ENCODE data around the gene ANKRD34A. TPM values are rescaled to one million over a fixed set of nuclear protein-coding genes. Genes with fewer than 3 reads are reported as not detected.
A peak's percentile ranks its signal among the peaks of the same experiment; 100 is the strongest.

The ANKRD34A gene
- total and polyA plus RNA-seq, 2 of the 13 experiments (the other 11 are each of a cell fraction or from before 2014, with no cell fraction given) = 0.05 to 0.07 TPM

GRCh38 chr1:145927063-145927886 is 37.1 kb downstream of the ANKRD34A start, which contains the start of gene RBM8A (continued):
- TF ChIP-seq ZSCAN5A (CRISPR knock-in tag; IDR thresholded peaks at IDR 0.05; ENCODE audit: borderline replicate concordance) (0 out of 2 replicates have a peak, but pooled peaks have one; percentile 17), ZNF749 (CRISPR knock-in tag; IDR thresholded peaks at IDR 0.05; ENCODE audit: borderline replicate concordance) (no peak), ZNF672 (CRISPR knock-in tag; IDR thresholded peaks at IDR 0.05) (no peak), GPBP1L1 (CRISPR knock-in tag; IDR thresholded peaks at IDR 0.05) (no peak), KDM1A (CRISPR knock-in tag; IDR thresholded peaks at IDR 0.05) (no peak), MEIS1 (CRISPR knock-in tag; IDR thresholded peaks at IDR 0.05; ENCODE audit: borderline replicate concordance) (no peak), ZNF34 (CRISPR knock-in tag; IDR thresholded peaks at IDR 0.05; ENCODE audit: borderline replicate concordance) (no peak), ZFAT (CRISPR knock-in tag; conservative IDR thresholded peaks at IDR 0.05) (no peak), ETV6 (CRISPR knock-in tag; conservative IDR thresholded peaks at IDR 0.05) (no peak), MLX (CRISPR knock-in tag; IDR thresholded peaks at IDR 0.05) (no peak), ZNF773 (CRISPR knock-in tag; IDR thresholded peaks at IDR 0.05; ENCODE audit: borderline replicate concordance) (no peak), ZNF432 (CRISPR knock-in tag; IDR thresholded peaks at IDR 0.05; ENCODE audit: borderline replicate concordance) (no peak), ZSCAN30 (CRISPR knock-in tag; IDR thresholded peaks at IDR 0.05) (no peak), FOXJ3 (CRISPR knock-in tag; IDR thresholded peaks at IDR 0.05; ENCODE audit: borderline replicate concordance) (no peak), SMAD3 (CRISPR knock-in tag; IDR thresholded peaks at IDR 0.05) (peak; percentile 78), ZNF615 (CRISPR knock-in tag; IDR thresholded peaks at IDR 0.05; ENCODE audit: borderline replicate concordance) (0 out of 2 replicates have a peak, but pooled peaks have one; percentile 41), RARA (CRISPR knock-in tag; IDR thresholded peaks at IDR 0.05) (no peak), MAFG (CRISPR knock-in tag; IDR thresholded peaks at IDR 0.05) (no peak), ZNF18 (CRISPR knock-in tag; IDR thresholded peaks at IDR 0.05; ENCODE audit: insufficient replicate concordance) (peak; percentile 56), U2AF2 (IDR thresholded peaks at IDR 0.05; ENCODE audit: low read depth, low read length) (no peak)
- TF ChIP-seq, protein P1, sequence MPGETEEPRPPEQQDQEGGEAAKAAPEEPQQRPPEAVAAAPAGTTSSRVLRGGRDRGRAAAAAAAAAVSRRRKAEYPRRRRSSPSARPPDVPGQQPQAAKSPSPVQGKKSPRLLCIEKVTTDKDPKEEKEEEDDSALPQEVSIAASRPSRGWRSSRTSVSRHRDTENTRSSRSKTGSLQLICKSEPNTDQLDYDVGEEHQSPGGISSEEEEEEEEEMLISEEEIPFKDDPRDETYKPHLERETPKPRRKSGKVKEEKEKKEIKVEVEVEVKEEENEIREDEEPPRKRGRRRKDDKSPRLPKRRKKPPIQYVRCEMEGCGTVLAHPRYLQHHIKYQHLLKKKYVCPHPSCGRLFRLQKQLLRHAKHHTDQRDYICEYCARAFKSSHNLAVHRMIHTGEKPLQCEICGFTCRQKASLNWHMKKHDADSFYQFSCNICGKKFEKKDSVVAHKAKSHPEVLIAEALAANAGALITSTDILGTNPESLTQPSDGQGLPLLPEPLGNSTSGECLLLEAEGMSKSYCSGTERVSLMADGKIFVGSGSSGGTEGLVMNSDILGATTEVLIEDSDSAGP (CRISPR knock-in tag; IDR thresholded peaks at IDR 0.05; ENCODE audit: borderline replicate concordance) = peak; percentile 90
- TF ChIP-seq, protein P2, sequence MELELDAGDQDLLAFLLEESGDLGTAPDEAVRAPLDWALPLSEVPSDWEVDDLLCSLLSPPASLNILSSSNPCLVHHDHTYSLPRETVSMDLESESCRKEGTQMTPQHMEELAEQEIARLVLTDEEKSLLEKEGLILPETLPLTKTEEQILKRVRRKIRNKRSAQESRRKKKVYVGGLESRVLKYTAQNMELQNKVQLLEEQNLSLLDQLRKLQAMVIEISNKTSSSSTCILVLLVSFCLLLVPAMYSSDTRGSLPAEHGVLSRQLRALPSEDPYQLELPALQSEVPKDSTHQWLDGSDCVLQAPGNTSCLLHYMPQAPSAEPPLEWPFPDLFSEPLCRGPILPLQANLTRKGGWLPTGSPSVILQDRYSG (CRISPR knock-in tag; IDR thresholded peaks at IDR 0.05) = no peak
